ENCODE measurements around the gene PPP2R2C.

- TF ChIP-seq CTCF (conservative IDR thresholded peaks at IDR 0.05 in 1 of 2, IDR thresholded peaks at IDR 0.05 in 1 of 2; ENCODE audit: extremely low read depth in 1 of 2, insufficient read depth in 1 of 2, low read depth in 1 of 2, low read length in 2 of 2) (no peak), EZH2 (IDR thresholded peaks at IDR 0.05; ENCODE audit: borderline replicate concordance, low read length) (no peak)
Observed at GRCh38 chr4:6401797-6402196, 70.6 kb downstream of the PPP2R2C start.

Data from mammary epithelial cell (primary cell).